K562 treated with DMSO at 1 percent for 4 hours (cell line): ENCODE data around the gene FARP1. TPM values are rescaled to one million over a fixed set of nuclear protein-coding genes. Genes with fewer than 3 reads are reported as not detected.

Experiments used
- total RNA-seq: library from RNA; unstranded; fragments of 300-600 nt; gene quantifications from 2 replicates; pipeline ENCODE4 v1.2.3, GENCODE V29; 2022; ENCODE audit not compliant: insufficient read depth

The FARP1 gene, protein sequence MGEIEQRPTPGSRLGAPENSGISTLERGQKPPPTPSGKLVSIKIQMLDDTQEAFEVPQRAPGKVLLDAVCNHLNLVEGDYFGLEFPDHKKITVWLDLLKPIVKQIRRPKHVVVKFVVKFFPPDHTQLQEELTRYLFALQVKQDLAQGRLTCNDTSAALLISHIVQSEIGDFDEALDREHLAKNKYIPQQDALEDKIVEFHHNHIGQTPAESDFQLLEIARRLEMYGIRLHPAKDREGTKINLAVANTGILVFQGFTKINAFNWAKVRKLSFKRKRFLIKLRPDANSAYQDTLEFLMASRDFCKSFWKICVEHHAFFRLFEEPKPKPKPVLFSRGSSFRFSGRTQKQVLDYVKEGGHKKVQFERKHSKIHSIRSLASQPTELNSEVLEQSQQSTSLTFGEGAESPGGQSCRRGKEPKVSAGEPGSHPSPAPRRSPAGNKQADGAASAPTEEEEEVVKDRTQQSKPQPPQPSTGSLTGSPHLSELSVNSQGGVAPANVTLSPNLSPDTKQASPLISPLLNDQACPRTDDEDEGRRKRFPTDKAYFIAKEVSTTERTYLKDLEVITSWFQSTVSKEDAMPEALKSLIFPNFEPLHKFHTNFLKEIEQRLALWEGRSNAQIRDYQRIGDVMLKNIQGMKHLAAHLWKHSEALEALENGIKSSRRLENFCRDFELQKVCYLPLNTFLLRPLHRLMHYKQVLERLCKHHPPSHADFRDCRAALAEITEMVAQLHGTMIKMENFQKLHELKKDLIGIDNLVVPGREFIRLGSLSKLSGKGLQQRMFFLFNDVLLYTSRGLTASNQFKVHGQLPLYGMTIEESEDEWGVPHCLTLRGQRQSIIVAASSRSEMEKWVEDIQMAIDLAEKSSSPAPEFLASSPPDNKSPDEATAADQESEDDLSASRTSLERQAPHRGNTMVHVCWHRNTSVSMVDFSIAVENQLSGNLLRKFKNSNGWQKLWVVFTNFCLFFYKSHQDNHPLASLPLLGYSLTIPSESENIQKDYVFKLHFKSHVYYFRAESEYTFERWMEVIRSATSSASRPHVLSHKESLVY
- total RNA-seq = 0.13 and 0.30 TPM in 2 replicates

DNA sequence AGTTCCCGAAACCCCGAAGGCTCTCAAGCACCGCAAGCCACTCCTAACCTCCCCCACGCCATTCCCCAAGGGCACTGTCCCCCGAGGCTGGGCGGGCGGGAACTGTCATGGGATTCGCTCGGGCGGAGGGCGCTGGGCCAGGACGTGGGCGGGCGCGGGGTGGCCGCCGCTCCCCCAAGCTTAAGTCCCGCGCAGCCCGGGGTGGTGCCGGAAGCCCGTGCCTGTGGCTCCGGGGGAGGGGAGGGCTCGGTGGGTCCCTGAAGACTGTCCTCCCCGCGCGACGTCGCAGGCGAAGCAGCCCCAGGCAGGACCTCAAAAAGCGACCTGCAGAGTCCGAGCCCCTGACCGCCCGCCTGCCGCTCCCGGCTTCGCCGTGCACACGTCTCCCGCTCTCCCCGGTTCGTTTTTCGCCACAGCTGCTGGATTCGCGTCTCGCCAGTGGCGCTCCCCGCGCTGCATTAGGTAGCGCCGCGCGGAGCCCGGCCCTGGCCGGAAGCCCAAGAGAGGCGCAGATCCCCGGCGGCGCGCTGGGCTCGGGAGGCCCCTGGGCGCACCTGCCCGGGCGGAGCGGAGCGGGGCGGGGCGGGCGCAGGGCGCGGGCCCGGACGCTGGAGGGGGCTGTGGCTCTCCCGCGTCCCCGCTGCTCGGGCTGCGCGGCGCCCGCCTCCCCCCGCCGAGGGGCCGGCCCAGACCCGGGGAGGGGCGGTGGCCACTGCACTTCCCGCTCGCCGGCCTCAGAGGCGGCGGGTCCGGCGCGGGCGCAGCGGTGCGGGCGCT is at the start of gene FARP1:
Gene FARP1 (plus strand): TSS at position 715 of the 777 bp plus-strand sequence. CDS start 70,149 bp downstream, outside the sequence.

DNA sequence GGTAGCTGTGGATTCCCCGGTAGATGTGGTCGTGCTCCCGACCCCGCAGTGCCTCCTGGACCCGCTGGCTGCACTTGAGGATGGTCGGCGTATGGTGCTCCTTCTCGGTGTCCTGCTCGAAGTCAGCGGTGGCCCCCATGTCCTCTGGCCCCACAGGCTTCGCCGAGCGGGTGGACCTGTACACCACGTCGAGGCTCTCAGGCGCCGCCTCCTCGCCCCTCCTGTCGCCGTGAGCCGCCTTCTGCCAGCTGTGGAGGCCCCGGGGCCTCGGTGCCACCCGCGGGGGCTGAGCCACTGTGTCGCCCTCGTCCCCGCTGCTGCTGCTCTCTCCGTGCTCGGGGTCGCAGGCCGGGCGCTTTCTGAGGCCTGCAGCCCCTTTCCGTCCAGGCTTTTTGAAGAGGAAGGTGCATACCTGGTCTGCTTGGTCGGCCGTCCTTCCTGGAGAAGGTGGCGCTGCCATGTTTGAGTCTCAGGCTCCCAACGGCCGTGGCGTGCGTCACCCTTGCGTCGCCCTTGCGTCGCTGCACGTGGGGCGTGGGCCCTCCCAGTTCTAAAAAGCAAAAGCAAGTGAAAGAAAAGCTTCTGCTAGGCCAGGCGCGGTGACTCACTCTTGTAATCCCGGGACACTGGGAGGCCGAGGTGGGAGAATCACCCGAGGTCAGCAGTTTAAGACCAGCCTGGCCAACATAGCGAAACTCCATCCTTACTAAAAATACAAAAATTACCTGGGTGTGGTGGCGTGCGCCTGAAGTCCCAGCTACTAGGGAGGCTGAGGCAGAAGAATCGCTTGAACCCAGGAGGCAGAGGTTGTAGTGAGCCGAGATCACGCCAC is 34.1 kb downstream of the FARP1 start, which contains the start of gene RNF113B:
Gene RNF113B (minus strand): TSS at position 493 of the 832 bp plus-strand sequence. CDS start 33 bp downstream, at position 460.

Other genes starting within 250 kb of the FARP1 start
- gene IPO5, start 189.4 kb upstream of the FARP1 start, total RNA-seq = 64.5 and 65.8 TPM in 2 replicates
- gene RNF113B, start 34.2 kb downstream of the FARP1 start, total RNA-seq = not detected in 2 replicates